ENCODE measurements around the gene AUTS2.

Gene AUTS2

DNA sequence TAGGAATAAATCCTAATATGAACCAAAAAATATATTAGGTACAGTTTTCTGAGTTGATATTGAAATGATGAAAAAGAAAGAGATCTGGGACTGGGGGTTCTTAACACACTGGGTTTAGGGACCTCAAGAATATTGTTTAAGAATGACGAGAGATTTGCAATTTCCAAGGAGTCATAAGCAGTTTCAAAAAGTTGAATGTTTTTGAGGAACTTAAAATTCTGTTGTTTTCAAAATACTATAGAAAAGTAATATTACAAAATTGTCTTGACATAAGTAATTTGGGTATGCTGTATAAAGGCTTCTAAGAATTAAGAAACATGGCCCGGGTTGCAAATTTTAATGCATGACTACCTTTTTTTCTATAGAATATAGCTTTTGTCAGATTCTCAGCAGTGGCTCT is 88.1 kb downstream of the AUTS2 start:
- Histone ChIP-seq H3K4me3 (ENCODE audit: low read depth, low read length) (no peak overlapping the region), H3K9me3 (ENCODE audit: control insufficient read depth, insufficient read depth, low read depth, low read length) (no peaks in the 10 kb centered on the region), H3K4me1 (ENCODE audit: control insufficient read depth, insufficient read depth, low read length) (peaks cover 28% of the 10 kb centered on the region), H3K27ac (ENCODE audit: extremely low read depth, low read depth, low read length) (no peak overlapping the region), H3K36me3 (ENCODE audit: control insufficient read depth in 2 of 2, insufficient read depth in 1 of 2, low read length in 2 of 2) (no peaks in the 10 kb centered on the region)
- ChIA-PET POLR2A (no interaction called here), CTCF (interaction anchor here (1.3 kb wide), 1 partner anchor 10 kb away, joined by 3 read pairs; no protein-coding TSS in a partner anchor)
- no peak for TF ChIP-seq ZNF677 (tag by site-specific recombination; IDR thresholded peaks at IDR 0.05)
- TF ChIP-seq BCL11B (tag by site-specific recombination; IDR thresholded peaks at IDR 0.05; ENCODE audit: low read depth), result no peak
- no peak for TF ChIP-seq ZNF580 (tag by site-specific recombination; IDR thresholded peaks at IDR 0.05)
- TF ChIP-seq SETDB1 (IDR thresholded peaks at IDR 0.05; ENCODE audit: insufficient read length, low read length), result no peak
- no peak for TF ChIP-seq ZNF701 (tag by site-specific recombination; IDR thresholded peaks at IDR 0.05)
- TF ChIP-seq TCF7L2 (IDR thresholded peaks at IDR 0.05; ENCODE audit: borderline replicate concordance, low read depth, low read length), result no peak
- no peak for TF ChIP-seq SP2 (tag by site-specific recombination; IDR thresholded peaks at IDR 0.05)
- TF ChIP-seq ZNF184 (tag by site-specific recombination; IDR thresholded peaks at IDR 0.05), result no peak
- TF ChIP-seq MZF1 (tag by site-specific recombination; IDR thresholded peaks at IDR 0.05; ENCODE audit: borderline replicate concordance), result no peak
- no peak for TF ChIP-seq ZNF148 (tag by site-specific recombination; IDR thresholded peaks at IDR 0.05; ENCODE audit: borderline replicate concordance)
- no peak for TF ChIP-seq BCL11A (tag by site-specific recombination; IDR thresholded peaks at IDR 0.05; ENCODE audit: low read depth)
- TF ChIP-seq, protein P1, sequence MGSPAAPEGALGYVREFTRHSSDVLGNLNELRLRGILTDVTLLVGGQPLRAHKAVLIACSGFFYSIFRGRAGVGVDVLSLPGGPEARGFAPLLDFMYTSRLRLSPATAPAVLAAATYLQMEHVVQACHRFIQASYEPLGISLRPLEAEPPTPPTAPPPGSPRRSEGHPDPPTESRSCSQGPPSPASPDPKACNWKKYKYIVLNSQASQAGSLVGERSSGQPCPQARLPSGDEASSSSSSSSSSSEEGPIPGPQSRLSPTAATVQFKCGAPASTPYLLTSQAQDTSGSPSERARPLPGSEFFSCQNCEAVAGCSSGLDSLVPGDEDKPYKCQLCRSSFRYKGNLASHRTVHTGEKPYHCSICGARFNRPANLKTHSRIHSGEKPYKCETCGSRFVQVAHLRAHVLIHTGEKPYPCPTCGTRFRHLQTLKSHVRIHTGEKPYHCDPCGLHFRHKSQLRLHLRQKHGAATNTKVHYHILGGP (tag by site-specific recombination; IDR thresholded peaks at IDR 0.05), result no peak
- no peak for TF ChIP-seq ZNF121 (tag by site-specific recombination; IDR thresholded peaks at IDR 0.05)
- TF ChIP-seq ZNF645 (tag by site-specific recombination; IDR thresholded peaks at IDR 0.05), result no peak
- TF ChIP-seq ZNF513 (tag by site-specific recombination; IDR thresholded peaks at IDR 0.05), result no peak
- no peak for TF ChIP-seq ZNF791 (tag by site-specific recombination; IDR thresholded peaks at IDR 0.05)
- TF ChIP-seq ZSCAN5A (tag by site-specific recombination; IDR thresholded peaks at IDR 0.05), result no peak
- no peak for TF ChIP-seq ZNF174 (tag by site-specific recombination; IDR thresholded peaks at IDR 0.05)
- TF ChIP-seq ZNF311 (tag by site-specific recombination; IDR thresholded peaks at IDR 0.05; ENCODE audit: borderline replicate concordance), result no peak
